NCI-H526 (cell line): ENCODE results near the gene FEZF1.

Experiments
- DNase-seq, 2 experiments: peaks; one replicate each; lab custom pipeline; 2025; lab: John Stamatoyannopoulos, UW

FEZF1 gene

DNA sequence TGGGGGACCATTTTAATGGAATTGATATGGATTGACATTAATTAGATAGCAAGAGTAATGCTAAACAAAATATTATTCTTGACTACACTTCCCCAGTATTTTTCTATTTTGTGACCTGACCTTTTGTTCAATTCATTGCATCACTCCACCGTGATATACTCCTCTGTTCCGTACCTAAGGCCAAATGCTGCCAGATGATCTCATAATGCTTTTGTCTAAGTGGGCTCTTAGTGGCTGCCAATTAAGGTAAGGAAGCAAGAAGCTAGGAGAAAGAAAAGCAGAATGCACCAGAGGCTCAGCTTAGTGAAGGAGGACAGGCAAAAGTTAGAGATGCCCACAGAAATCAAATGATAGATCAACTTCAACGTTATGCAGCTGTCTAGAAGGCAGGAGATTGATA lies 36.4 kb downstream of the FEZF1 start:
- DNase-seq, result no peak

DNA sequence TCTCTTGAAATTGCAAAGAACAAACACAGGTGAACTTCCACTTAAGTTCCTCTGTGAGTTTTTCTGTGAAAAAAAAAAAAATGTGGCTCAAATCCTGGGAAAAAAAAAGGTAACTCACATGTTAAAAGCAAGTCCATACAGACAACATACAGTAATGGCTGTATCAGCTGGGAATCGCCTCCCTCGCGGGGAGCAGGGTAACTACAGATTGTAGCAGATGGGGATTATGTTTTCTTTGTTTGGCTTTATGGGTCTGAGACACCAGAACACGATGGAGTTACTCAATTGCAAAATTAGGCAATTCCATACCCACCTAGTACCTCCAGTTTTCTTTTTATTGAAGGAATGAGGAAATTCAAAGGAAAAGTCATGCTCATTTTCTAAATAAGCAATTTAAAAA lies 42.3 kb downstream of the FEZF1 start:
- DNase-seq, result no peak

DNA sequence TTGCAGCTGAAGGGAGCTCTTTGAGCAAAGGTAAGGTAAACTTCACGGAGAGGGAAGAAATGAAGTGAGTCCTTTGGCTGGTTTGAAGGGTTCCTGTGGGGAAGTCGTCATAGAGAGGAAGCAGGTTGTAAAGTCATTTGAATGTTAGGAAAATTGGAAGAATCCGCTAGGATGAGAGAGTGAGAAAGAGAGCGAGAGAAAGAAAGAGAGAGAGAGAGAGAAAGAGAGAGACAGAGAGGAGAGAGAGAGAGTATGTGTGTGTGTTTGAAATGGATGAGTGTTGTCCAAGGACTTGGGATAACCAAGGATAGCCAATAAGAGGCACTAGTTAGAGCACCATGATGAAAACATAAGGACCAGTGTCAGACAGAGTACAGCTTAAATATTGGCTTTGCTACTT lies 43.1 kb downstream of the FEZF1 start:
- DNase-seq, result no peak

DNA sequence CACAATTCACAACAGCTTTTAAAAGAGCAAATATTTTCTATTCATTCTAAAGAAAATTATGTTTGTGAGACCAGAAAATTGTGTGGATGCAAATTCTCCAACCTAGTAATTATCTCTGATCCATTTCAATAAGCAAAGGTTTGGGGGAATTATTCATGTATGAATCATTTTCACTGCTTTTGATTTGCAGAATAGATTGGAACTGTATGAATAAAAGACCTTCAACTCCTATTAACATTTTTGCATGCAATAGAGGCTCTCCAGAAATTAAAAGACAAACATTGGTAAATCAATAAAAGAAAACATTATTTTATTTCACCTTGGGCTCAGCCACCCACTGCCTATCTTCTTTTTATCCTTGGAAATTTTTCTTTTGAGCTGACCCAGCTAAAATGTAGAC lies 43.5 kb downstream of the FEZF1 start:
- no peak for DNase-seq

DNA sequence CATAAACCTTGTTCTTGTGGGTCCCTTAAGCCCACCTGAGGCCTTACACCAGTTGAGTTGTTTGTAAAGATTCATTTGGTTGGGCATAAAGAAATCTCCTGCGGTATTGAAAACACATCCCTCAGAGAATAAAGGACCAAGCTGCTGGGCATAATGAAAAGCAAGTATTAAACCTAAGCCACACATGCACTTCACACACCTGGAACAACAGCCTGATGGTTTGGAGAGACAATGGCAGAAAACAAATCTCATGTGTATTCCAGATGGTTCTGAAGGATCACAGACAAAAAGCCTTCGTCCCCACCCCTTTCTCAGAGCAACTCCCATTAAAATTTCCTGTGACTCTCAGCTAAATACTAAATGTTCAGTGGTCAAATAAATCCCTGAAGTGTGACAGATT lies 44.2 kb downstream of the FEZF1 start:
- DNase-seq, result no peak

DNA sequence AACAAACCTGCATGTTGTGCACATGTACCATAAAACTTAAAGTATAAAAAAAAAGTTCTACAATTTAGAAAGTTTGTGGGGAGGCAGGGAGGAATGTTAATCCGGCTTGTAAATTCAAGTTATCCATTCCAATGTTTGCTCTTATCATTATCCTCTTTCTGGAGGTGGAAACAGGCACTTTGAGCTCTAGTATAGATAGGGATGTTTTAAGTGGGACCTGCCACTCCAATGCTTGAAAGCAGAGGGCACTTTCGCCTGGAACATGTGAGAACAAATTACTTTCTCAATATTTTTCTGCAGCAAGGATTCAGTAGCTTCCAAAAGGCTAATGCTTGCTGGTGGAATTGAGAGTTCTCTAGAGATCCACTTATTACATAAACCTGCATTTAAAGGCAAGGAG lies 45.6 kb downstream of the FEZF1 start:
- no peak for DNase-seq

DNA sequence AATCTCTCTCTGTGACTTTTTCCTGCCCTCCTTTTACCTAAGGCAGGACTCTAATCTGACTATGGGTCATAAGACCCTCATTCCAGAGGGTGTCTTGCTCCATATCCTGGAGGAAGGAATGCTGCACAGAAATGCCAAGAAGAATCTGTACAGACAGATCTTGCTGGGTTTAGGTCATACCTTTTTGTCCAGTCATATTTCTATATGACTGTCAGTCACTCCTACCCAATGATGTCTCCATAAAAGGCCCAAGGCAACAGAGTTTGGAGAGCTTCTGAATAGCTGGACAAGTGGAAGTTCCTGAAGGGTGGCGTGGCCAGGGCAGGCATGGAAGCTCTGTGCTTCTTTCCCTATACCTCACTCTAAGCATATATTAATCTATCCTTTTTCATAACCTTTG lies 47.5 kb downstream of the FEZF1 start:
- no peak for DNase-seq

DNA sequence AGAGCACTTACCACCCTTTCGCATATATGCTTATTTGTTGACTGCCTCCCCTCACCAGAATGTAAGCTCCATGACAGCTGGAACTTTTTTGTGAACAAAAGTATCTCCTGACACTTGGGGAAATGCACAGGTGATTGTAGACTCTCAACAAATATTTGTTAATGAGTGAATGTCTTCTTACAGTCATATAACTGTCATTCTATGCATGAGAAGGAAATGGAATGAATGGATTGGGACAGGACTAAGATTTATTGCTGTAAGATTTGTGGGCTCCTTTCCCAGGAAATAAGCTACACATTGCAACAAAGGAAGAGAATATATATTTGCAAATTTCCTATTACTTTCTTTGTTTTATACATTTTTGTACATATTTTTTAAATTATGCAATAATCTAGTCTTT lies 48.5 kb downstream of the FEZF1 start:
- no peak for DNase-seq

DNA sequence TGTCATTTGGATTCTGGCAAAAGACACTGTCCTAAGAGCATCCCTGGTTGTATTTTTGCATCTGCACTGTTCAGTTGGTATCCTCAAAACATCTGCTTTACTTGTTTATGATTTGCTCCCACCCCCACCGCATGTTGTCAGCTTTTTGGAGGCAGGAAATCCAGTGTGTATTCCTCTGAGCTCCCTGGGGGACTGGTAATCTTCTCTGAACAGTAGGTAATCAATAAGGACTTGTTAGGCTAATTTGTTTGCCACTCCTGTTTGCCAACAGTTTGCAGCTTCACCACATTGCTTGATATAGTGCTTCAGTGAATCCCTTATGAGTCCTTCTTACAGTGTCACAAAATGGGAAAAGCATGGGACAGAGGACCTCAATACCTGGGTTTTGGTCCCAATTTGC lies 49.1 kb downstream of the FEZF1 start:
- DNase-seq, result no peak
